Gastrocnemius medialis (tissue), 4 donors: ENCODE measurements around the gene NKAPD1.

ENCODE experiments used
- POLR2A ChIP-seq, 2 donors: fragments of 450-650 bp; IDR thresholded peaks; one replicate each; pipeline ENCODE4 v1.6.1; 2017; ENCODE audit warnings: antibody characterized with exemption in 2 of 2, mild to moderate bottlenecking in 2 of 2, moderate library complexity in 2 of 2
- TF ChIP-seq, protein P1 (sequence below), 5 experiments: fragments of 450-650 bp in 3 of 5; fragments of 200-600 bp in 2 of 5; sonication (generic) in 2 of 5; IDR thresholded peaks in 4 of 5; conservative IDR thresholded peaks in 1 of 5; 1 replicate in 4 of 5; 2 replicates in 1 of 5; pipeline ENCODE4 v1.5.1; 2016 to 2019; ENCODE audit warnings: antibody characterized with exemption in 5 of 5, mild to moderate bottlenecking in 3 of 5, moderate library complexity in 3 of 5

GRCh38 chr11:112121981-112122615 is 48.0 kb downstream of the NKAPD1 start:
- TF ChIP-seq, protein P1, sequence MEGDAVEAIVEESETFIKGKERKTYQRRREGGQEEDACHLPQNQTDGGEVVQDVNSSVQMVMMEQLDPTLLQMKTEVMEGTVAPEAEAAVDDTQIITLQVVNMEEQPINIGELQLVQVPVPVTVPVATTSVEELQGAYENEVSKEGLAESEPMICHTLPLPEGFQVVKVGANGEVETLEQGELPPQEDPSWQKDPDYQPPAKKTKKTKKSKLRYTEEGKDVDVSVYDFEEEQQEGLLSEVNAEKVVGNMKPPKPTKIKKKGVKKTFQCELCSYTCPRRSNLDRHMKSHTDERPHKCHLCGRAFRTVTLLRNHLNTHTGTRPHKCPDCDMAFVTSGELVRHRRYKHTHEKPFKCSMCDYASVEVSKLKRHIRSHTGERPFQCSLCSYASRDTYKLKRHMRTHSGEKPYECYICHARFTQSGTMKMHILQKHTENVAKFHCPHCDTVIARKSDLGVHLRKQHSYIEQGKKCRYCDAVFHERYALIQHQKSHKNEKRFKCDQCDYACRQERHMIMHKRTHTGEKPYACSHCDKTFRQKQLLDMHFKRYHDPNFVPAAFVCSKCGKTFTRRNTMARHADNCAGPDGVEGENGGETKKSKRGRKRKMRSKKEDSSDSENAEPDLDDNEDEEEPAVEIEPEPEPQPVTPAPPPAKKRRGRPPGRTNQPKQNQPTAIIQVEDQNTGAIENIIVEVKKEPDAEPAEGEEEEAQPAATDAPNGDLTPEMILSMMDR (IDR thresholded peaks at IDR 0.05 in 4 of 5, conservative IDR thresholded peaks at IDR 0.05 in 1 of 5): no peak
- TF ChIP-seq POLR2A (IDR thresholded peaks at IDR 0.05): no peak
